HEK293T (cell line): ENCODE measurements around the gene NDUFC2.

Source experiments
- BHLHE40 ChIP-seq: fragments of 450-650 bp; IDR thresholded peaks from 2 replicates; pipeline ENCODE4 v1.6.1; 2016; ENCODE audit warnings: mild to moderate bottlenecking, moderate library complexity, borderline replicate concordance
- CTBP1 ChIP-seq: fragments of 450-650 bp; IDR thresholded peaks from 2 replicates; pipeline ENCODE4 v1.6.1; 2016; ENCODE audit warnings: borderline replicate concordance
- ELF4 ChIP-seq: fragments of 450-650 bp; IDR thresholded peaks from 2 replicates; pipeline ENCODE4 v1.6.1; 2017; ENCODE audit warnings: antibody characterized with exemption
- FOXK2 ChIP-seq: fragments of 450-650 bp; IDR thresholded peaks from 2 replicates; pipeline ENCODE4 v1.6.1; 2016; ENCODE audit warnings: mild to moderate bottlenecking
- FOXM1 ChIP-seq: fragments of 450-650 bp; IDR thresholded peaks from 2 replicates; pipeline ENCODE4 v1.6.1; 2017; ENCODE audit warnings: mild to moderate bottlenecking, borderline replicate concordance
- HDGF ChIP-seq: fragments of 450-650 bp; IDR thresholded peaks from 2 replicates; pipeline ENCODE4 v1.6.1; 2017; ENCODE audit warnings: antibody characterized with exemption, borderline replicate concordance
- L3MBTL2 ChIP-seq: fragments of 450-650 bp; conservative IDR thresholded peaks from 2 replicates; pipeline ENCODE4 v1.6.1; 2016; ENCODE audit warnings: mild to moderate bottlenecking
- LEF1 ChIP-seq: fragments of 450-650 bp; IDR thresholded peaks from 2 replicates; pipeline ENCODE4 v1.6.1; 2017; ENCODE audit warnings: mild to moderate bottlenecking, borderline replicate concordance
- NFRKB ChIP-seq: fragments of 450-650 bp; IDR thresholded peaks from 2 replicates; pipeline ENCODE4 v1.6.1; 2016; ENCODE audit warnings: mild to moderate bottlenecking, moderate library complexity
- SP1 ChIP-seq: fragments of 450-650 bp; IDR thresholded peaks from 2 replicates; pipeline ENCODE4 v1.6.1; 2017
- SUZ12 ChIP-seq: fragments of 450-650 bp; IDR thresholded peaks from 2 replicates; pipeline ENCODE4 v1.6.1; 2016; ENCODE audit warnings: mild to moderate bottlenecking
- TARDBP ChIP-seq: fragments of 450-650 bp; IDR thresholded peaks from 2 replicates; pipeline ENCODE4 v1.6.1; 2016
- TF ChIP-seq, protein P1 (sequence below): fragments of 450-650 bp; IDR thresholded peaks from 2 replicates; pipeline ENCODE4 v1.6.1; 2016

DNA sequence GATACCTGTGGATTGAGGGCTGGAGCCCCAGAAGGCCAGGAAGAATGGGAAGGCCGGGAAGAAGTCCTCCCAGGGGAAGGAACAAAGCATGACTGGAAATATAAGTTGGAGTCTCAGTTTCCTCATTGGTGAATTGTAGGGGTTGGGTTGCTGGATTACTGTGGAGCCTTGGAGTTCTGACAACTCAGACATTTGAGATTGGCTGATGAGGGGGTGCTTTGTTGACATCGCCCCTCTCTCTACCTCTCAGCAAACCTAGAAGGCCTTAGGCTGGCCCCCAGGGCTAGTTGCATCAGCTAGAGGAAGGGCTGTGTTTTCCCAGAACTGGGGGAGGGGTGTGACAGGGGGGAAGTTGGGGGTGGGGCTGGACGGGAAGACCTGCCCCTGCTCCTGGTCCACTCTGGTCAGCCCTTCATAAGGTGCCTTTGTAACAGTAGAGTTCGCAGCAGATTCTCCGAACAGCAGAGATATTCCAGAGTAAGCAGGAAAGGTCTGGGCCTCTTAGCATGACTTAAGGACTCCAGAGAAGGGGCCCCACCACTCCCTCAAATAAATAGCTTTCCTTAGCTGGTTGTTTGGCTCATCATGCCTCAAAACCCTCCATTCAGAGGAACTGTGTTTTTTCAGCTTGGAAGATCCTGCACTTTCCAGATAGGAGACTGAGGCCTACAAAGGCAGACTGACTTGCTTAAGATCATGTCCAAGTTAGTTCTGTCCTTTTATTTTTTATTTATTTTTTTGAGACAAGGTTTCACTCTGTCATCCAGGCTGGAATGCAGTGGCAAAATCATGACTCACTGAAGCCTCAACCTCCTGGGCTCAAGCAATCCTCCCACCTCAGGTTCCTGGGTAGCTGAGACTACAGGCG is 28.5 kb downstream of the NDUFC2 start:
- TF ChIP-seq FOXM1 = no peak
- TF ChIP-seq LEF1 = no peak
- no peak for TF ChIP-seq BHLHE40
- TF ChIP-seq SP1 = no peak
- no peak for TF ChIP-seq FOXK2
- TF ChIP-seq ELF4 = no peak
- no peak for TF ChIP-seq TARDBP
- TF ChIP-seq NFRKB = no peak
- no peak for TF ChIP-seq SUZ12
- TF ChIP-seq CTBP1 = no peak
- TF ChIP-seq, protein P1, sequence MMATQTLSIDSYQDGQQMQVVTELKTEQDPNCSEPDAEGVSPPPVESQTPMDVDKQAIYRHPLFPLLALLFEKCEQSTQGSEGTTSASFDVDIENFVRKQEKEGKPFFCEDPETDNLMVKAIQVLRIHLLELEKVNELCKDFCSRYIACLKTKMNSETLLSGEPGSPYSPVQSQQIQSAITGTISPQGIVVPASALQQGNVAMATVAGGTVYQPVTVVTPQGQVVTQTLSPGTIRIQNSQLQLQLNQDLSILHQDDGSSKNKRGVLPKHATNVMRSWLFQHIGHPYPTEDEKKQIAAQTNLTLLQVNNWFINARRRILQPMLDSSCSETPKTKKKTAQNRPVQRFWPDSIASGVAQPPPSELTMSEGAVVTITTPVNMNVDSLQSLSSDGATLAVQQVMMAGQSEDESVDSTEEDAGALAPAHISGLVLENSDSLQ = no peak
- no peak for TF ChIP-seq HDGF
- TF ChIP-seq L3MBTL2 = no peak
